Measurements from ENCODE around the gene CROCC2.

Gene CROCC2

DNA sequence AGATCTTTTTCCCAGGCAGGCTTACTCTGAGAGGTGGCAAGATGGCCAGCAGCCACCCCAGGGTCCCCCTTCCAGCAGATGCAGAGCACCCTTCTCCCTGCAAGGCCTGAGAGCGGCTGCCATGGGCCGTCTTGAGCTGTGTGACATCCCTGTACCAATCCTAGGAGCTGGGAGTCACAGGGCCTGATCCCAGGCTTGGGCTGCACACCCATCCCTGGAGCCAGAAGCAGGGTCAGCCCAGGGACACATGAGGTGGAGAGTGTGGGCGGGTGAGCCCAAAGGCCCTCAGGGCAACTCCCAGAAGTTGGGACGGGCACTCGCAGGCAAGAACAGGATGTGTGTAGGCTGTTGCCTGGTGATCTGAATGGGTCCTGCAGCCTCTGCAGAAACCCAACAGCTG is 40.5 kb downstream of the CROCC2 start:
- DNase-seq, result no peak

DNA sequence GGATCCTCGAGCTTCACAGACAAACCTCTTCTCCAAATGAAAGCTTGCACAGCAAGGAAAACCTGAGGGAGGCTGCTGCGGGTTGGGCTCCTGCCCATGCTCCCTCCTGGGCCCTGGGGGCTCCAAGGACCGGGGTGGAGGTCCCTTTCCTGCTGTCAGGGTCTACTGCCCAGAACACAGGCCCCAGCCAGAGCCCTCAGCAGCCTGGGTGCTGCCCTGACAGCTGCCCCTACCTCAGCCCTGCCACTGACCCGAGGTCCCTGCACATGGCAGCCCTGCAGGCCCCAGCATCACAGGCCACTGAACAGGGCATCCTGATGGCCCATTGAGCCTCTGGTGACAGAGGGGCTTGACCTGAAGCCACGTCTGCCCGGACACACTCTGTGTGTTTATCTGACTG is 41.0 kb downstream of the CROCC2 start:
- DNase-seq, result peak in 1 of 5 donors; percentile 7

GRCh38 chr2:240947607-240948006 is 41.5 kb downstream of the CROCC2 start:
- no peak for DNase-seq

DNA sequence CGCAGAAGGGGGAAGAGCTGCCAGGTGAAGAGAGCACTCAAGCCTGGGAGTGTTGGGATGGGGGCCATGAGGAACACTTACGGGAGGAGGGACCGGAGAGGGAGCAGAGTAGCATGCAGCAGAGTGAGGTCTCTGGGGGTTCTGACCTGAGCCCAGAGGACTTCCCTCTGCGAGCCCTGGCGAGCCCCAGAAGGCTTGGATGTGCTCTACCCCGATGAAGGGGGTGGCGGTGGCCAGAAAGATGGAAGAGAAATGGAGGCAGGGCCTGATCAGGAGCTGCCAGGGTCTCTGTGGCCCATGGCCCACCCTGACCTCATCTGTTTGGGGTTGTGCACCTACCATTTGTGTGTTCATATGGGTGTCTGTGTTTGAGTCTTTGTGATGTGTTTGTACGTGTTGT is 42.0 kb downstream of the CROCC2 start:
- DNase-seq, result no peak

DNA sequence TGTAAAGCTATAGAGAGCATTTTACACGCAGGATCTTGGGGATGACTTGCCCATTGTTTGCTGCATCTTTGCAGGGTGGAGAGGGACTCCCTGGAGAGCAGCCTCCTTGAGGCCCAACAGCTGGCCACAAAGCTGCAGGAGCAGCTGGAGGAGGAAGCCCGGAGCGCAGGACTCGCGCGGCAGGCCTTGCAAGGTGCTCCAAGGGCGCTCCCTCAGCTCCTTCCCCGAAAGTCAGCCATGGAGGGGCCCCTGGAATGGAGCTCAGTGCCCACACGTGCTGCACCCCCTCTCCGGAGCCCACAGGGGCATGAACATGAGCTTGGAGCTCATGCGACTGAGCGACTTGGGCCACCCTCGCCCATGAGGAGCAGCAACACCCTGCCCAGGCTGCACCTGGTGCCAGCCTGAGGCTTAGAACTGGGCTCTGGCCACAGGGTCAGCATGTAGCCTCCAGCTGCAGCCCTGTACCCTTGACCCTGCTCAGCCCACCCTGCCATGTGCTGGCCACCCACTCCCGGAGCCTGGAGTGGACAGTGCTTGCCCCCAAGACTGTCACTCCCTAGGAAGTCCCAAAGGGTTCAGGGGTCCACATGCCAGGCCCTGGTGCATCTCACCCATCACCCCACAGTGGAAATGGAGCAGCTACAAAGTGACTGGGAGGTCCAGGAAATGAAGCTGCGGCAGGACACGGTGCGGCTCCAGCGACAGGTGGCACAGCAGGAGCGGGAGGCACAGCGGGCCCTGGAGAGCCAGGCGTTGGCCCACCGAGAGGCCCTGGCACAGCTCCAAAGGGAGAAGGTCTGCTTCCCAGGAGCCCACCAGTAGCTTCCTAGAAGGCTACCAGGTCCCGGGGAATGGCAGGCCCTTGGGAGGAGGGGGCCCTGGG is 43.0 kb downstream of the CROCC2 start:
- DNase-seq, result no peak

DNA sequence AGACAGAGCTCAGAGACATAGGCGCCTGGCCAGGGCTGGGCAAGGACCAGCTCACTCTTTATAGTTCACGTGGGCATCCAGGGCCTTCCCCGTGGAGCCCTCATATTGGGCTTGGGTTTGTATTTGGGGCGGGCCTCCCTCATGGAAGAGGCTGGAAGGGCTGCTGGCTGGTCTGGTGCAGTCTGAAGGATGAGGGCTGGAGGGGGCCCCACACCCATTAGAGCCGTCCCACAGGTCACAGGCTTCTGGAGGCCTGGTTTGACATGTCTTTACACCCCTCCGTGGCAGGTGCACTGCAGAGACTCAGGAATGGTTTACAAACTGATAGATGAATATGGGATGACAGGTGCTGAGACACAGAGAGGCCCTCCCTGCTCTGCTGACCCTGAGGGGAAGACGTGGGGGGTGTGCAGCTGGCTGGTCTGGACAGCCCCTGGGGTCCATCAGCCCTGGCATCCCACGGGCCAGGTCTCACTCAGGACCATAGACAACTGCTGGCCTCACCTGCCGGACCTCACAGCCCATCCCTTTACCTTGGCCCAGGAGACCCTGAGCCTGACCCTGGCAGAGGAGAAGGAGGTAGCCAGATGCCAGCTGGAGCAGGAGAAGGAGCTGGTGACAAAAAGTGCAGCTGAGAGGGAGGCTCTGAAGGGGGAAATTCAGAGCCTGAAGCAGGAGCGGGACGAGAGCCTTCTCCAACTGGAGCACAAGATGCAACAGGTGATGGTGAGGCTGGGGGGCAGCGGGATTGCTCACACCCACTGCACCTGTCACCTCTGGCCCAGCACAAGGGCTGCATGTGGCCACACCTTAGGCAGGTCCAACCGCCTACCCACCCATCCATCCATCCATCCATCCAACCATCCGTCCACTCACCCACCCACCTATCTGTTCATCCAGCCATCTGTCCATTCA is 43.9 kb downstream of the CROCC2 start:
- no peak for DNase-seq

DNA sequence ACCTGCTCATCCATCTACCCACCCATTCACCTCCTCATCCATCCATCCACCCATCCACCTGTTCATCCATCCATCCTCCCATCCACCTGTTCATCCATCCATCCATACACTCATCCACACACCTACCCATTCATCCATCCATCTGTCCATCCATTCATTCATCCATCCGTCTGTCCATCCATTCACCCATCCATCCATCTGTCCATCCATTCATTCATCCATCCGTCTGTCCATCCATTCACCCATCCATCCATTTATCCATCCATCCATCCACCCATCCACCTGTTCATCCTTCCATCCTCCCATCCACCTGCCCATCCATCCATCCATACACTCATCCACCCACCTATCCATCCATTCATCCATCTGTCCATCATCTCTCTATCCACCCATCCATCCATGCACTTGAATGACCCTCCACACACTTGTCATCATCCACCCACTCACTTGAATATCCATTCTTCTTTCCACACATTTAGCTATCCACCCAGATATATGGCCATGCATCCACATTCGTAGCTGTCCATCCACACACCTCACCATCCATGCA is 45.0 kb downstream of the CROCC2 start:
- DNase-seq, result no peak

- no peak for DNase-seq
These were observed 46.5 kb downstream of the CROCC2 start for GRCh38 chr2:240952496-240953246.

GRCh38 chr2:240953426-240954410 is 47.6 kb downstream of the CROCC2 start:
- no peak for DNase-seq

DNA sequence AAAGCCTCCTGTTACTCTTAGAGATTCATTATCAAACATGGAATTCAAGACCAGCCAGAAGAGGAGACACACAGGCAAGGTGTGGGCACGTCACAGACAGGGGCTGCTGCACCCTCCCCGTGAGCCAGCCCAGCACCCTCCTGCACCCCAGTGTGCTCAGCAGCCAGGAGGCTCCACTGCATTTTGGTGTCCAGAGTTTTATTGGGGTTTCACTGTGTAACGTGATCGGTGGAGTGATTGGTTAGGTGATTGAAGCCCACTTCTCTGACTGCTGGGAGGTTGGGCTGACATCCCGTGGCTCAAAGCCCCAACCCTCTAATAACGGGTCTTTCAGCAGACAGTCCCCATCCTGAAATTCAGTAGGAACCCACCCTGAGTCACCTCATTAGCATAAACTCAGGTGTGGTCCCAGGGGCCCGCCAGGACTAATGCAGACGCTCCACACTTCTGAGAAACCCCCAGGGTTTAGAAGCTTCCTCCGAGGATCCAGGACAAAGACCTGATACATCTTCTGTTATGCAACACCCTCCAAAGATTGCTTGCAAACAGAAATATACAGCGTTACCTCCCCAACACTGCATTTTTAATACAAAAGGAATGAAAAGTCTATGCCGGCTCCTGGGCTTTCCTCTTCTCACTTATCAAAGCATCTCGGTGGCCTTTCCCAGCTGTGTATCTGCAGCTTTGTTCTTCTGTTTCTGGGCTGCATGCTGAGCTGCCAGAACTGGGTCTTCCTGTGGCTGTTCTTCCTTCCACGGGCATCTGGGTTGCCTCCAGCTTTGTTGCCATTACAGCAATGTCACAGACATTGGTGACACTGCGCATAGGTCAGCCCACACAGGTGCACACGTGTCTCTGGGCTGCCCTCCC is 48.5 kb downstream of the CROCC2 start:
- DNase-seq, result no peak

- no peak for DNase-seq
These were observed 49.4 kb downstream of the CROCC2 start for GRCh38 chr2:240955306-240956170.

DNA sequence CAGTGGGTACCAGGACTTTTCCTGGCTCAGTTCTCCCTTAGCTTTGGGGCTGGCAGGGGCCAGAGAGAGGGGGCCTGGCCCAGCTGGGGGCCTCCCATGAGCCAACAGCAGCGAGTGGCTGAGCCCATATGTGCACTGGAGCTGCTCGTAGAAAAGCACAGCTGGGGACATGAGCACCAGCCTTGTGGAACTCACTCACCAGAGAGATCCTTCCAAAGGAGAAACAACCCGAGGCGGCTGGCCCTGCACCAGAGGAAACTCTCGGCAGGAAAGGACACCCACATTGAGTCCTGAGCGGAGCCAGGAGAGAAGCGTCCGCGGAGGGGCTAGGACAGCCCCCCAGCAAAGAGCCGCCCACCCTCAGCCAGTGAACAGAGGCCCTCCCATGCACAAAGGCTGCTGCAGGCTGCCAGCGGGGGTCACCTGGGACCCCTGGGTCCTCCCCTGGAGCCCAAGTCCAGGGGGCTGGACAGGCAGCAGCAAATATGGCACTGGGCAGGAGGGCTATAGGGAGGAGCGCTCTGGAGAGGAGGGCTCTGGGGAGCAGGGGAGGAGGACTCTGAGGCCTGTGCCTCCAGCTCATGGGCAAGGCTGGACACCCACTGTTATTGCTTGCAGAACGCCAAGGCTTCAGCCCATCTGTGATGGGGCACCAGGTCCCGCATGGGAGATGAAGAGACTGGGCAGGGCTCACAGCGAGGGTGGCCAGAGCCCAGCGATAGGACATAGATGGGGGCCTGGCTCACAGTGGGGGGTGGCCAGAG is 50.2 kb downstream of the CROCC2 start:
- no peak for DNase-seq

GRCh38 chr2:240956935-240957655 is 51.0 kb downstream of the CROCC2 start:
- DNase-seq, result no peak

- DNase-seq, result no peak
These were observed 51.7 kb downstream of the CROCC2 start for GRCh38 chr2:240957656-240958365.

- no peak for DNase-seq
These were observed 52.5 kb downstream of the CROCC2 start for GRCh38 chr2:240958366-240959213.

Measured in T-helper 1 cell (primary cell).